ENCODE measurements around the gene CDC27.
"Not testable (repeated sequence)": the region's sequence is repeated elsewhere in the genome, so short reads cannot be mapped to it uniquely, and the experiment has no call there.

The CDC27 gene

GRCh38 chr17:47176389-47176826 lies 12.7 kb downstream of the CDC27 start:
- no peak for TF ChIP-seq CTCF (IDR thresholded peaks at IDR 0.05; ENCODE audit: borderline replicate concordance, control extremely low read depth, extremely low read depth, insufficient read depth, missing control alignments)
- in situ Hi-C loops (cut with MboI; ENCODE audit: low sequenced_read_pairs, unreplicated experiment), result no loop called here
- DNase-seq (ENCODE audit: low spot score), result no peak

- DNase-seq (ENCODE audit: low spot score); in situ Hi-C loops (cut with MboI; ENCODE audit: low sequenced_read_pairs, unreplicated experiment): not testable (repeated sequence)
These were observed 14.3 kb downstream of the CDC27 start for GRCh38 chr17:47174823-47175222.

- DNase-seq (ENCODE audit: low spot score), result no peak
- in situ Hi-C loops (cut with MboI; ENCODE audit: low sequenced_read_pairs, unreplicated experiment), result no loop called here
- no peak for TF ChIP-seq CTCF (IDR thresholded peaks at IDR 0.05; ENCODE audit: borderline replicate concordance, control extremely low read depth, extremely low read depth, insufficient read depth, missing control alignments)
These were observed 16.2 kb downstream of the CDC27 start for GRCh38 chr17:47172696-47173565.

- no peak for TF ChIP-seq CTCF (IDR thresholded peaks at IDR 0.05; ENCODE audit: borderline replicate concordance, control extremely low read depth, extremely low read depth, insufficient read depth, missing control alignments)
- DNase-seq (ENCODE audit: low spot score), result no peak
- in situ Hi-C loops (cut with MboI; ENCODE audit: low sequenced_read_pairs, unreplicated experiment), result no loop called here
These were observed 18.4 kb downstream of the CDC27 start for GRCh38 chr17:47170710-47171109.

GRCh38 chr17:47168896-47169295 lies 20.2 kb downstream of the CDC27 start:
- in situ Hi-C loops (cut with MboI; ENCODE audit: low sequenced_read_pairs, unreplicated experiment); DNase-seq (ENCODE audit: low spot score): not testable (repeated sequence)

GRCh38 chr17:47166854-47167253 lies 22.2 kb downstream of the CDC27 start:
- DNase-seq (ENCODE audit: low spot score); in situ Hi-C loops (cut with MboI; ENCODE audit: low sequenced_read_pairs, unreplicated experiment): not testable (repeated sequence)

GRCh38 chr17:47165137-47165536 lies 24.0 kb downstream of the CDC27 start:
- no peak for DNase-seq (ENCODE audit: low spot score)
- TF ChIP-seq CTCF (IDR thresholded peaks at IDR 0.05; ENCODE audit: borderline replicate concordance, control extremely low read depth, extremely low read depth, insufficient read depth, missing control alignments), result no peak
- in situ Hi-C loops (cut with MboI; ENCODE audit: low sequenced_read_pairs, unreplicated experiment), result no loop called here

GRCh38 chr17:47164263-47164662 lies 24.8 kb downstream of the CDC27 start:
- in situ Hi-C loops (cut with MboI; ENCODE audit: low sequenced_read_pairs, unreplicated experiment), result no loop called here
- no peak for TF ChIP-seq CTCF (IDR thresholded peaks at IDR 0.05; ENCODE audit: borderline replicate concordance, control extremely low read depth, extremely low read depth, insufficient read depth, missing control alignments)
- no peak for DNase-seq (ENCODE audit: low spot score)

Measured in GM13976 (cell line).